ENCODE data around the gene NDEL1.

NDEL1 gene

DNA sequence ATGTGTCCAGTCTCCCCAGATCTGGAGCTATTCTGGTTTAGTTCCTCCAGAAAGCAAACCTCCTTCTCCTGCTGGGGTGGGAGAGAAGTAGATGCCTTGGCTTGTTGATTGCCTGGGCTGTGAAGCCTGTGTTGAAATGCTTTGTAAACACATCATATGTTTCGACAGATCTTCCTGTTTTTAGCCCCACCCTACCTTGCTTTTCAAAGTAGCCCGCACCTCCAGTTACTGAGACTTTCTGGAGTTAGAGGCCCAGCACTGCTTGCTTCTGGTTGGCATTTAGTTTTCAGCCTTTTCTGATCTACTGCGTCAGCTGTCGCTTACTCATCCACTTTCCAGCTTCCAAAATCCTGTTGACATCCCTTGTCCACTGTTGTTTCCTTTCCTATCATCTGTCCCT, 17.9 kb upstream of the NDEL1 start:
- no peaks in the 10 kb centered on the region for H3K36me3 ChIP-seq (ENCODE audit: insufficient read depth, insufficient read length, low read length)
- TF ChIP-seq ZNF274 (IDR thresholded peaks at IDR 0.05; ENCODE audit: low read depth, low read length) (no peak), SUZ12 (IDR thresholded peaks at IDR 0.05; ENCODE audit: extremely low read depth, insufficient read depth, insufficient read length) (no peak), YY1 (IDR thresholded peaks at IDR 0.05; ENCODE audit: insufficient read depth, insufficient read length) (no peak)
- DNase-seq (ENCODE audit: low read depth, low spot score): no peak
- H3K4me3 ChIP-seq (ENCODE audit: insufficient read length, low read depth): no peak overlapping the region
- H3K9me3 ChIP-seq (ENCODE audit: insufficient read depth, low read length): no peaks in the 10 kb centered on the region
- H3K9ac ChIP-seq (ENCODE audit: insufficient read length, low read depth): no peak overlapping the region
- H3K4me1 ChIP-seq (ENCODE audit: insufficient read depth, insufficient read length): no peaks in the 10 kb centered on the region
- no peaks in the 10 kb centered on the region for H3K27me3 ChIP-seq (ENCODE audit: insufficient read depth, insufficient read length)

DNA sequence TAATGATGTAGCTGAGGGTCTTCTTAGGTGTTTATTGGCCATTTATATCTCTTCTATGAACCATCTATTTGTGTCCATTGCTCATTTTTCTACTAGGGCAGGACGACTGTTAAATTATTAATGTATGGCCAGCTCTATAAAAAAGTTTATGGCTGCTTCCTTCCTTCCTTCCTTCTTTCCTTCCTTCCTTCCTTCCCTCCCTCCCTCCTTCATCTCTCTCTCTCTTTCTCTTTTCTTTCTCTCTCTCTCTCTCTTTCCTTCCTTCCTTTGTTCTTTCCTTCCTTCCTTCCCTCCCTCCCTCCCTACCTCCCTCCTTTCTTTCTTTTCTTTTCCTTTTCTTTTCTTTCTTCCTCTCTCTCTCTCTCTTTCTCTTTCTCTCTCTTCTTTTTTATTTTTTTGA, 17.2 kb upstream of the NDEL1 start:
- TF ChIP-seq YY1 (IDR thresholded peaks at IDR 0.05; ENCODE audit: insufficient read depth, insufficient read length) (no peak), SUZ12 (IDR thresholded peaks at IDR 0.05; ENCODE audit: extremely low read depth, insufficient read depth, insufficient read length) (no peak), ZNF274 (IDR thresholded peaks at IDR 0.05; ENCODE audit: low read depth, low read length) (no peak)
- H3K4me3 ChIP-seq (ENCODE audit: insufficient read length, low read depth): no peak overlapping the region
- no peaks in the 10 kb centered on the region for H3K4me1 ChIP-seq (ENCODE audit: insufficient read depth, insufficient read length)
- no peaks in the 10 kb centered on the region for H3K27me3 ChIP-seq (ENCODE audit: insufficient read depth, insufficient read length)
- H3K9ac ChIP-seq (ENCODE audit: insufficient read length, low read depth): no peak overlapping the region
- H3K9me3 ChIP-seq (ENCODE audit: insufficient read depth, low read length): no peaks in the 10 kb centered on the region
- no peak for DNase-seq (ENCODE audit: low read depth, low spot score)
- H3K36me3 ChIP-seq (ENCODE audit: insufficient read depth, insufficient read length, low read length): no peaks in the 10 kb centered on the region

DNA sequence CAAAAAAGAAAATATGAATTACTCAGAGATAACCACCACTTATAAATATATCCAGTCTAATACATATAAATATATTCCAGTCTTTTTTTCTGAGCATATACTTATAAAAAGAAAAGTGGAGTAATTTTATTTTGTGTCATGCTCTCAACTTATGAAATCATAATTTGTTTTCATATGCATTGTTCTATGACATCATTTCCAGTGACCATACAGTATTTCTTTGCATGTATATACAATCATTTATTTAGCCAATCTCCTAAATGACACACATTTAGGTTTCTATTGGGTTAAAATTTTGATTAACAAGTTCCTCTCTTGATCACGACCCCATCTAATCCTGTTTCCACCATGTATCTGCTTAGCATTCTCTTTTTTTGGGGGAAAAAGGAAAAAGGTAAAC, 16.4 kb upstream of the NDEL1 start:
- DNase-seq (ENCODE audit: low read depth, low spot score): no peak
- no peaks in the 10 kb centered on the region for H3K9me3 ChIP-seq (ENCODE audit: insufficient read depth, low read length)
- TF ChIP-seq ZNF274 (IDR thresholded peaks at IDR 0.05; ENCODE audit: low read depth, low read length) (no peak), SUZ12 (IDR thresholded peaks at IDR 0.05; ENCODE audit: extremely low read depth, insufficient read depth, insufficient read length) (no peak), YY1 (IDR thresholded peaks at IDR 0.05; ENCODE audit: insufficient read depth, insufficient read length) (no peak)
- H3K9ac ChIP-seq (ENCODE audit: insufficient read length, low read depth): no peak overlapping the region
- no peaks in the 10 kb centered on the region for H3K36me3 ChIP-seq (ENCODE audit: insufficient read depth, insufficient read length, low read length)
- no peak overlapping the region for H3K4me3 ChIP-seq (ENCODE audit: insufficient read length, low read depth)
- no peaks in the 10 kb centered on the region for H3K27me3 ChIP-seq (ENCODE audit: insufficient read depth, insufficient read length)
- no peaks in the 10 kb centered on the region for H3K4me1 ChIP-seq (ENCODE audit: insufficient read depth, insufficient read length)

DNA sequence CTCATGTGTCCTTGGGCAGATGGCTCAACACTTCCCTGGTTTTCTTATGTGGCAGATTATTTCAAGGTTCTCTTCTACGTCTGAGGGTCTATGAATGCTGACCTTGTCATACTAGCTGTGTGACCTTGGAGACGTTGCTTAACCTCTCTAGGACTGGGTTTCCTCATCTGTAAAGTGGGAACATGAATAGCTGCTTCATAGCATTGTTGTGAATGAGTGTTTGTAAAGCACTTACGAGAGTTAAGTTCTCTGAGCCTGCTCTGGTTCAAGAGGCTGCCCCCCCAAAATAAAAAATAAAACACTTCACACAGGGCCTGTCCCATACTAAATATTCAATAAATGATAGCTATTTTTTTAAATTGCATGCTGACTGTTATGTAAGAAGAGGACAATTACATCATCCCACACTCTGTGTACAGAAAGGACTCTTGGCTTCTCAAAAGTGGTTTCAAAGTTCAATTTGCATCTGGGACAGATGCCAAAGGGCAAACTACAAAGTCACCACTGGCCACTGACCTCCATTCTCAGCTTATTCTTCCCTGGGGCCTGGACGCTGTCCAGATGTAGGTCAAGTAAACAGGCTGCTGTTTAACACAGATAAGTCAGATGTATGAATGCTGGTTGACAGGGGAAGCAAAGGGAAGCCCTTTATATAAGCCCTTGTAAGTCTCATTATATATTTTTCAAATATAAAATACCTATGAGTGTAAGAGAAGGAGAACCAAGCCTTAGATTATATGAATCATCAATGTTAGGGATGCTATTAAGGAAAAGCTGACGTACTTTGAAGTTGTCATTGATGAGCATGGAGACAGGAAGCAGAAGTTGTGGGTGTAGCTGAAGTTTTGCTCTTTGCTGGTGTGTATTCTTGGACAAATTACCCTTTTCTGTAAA, 15.4 kb upstream of the NDEL1 start:
- TF ChIP-seq YY1 (IDR thresholded peaks at IDR 0.05; ENCODE audit: insufficient read depth, insufficient read length) (no peak), SUZ12 (IDR thresholded peaks at IDR 0.05; ENCODE audit: extremely low read depth, insufficient read depth, insufficient read length) (no peak), ZNF274 (IDR thresholded peaks at IDR 0.05; ENCODE audit: low read depth, low read length) (no peak)
- no peak overlapping the region for H3K4me3 ChIP-seq (ENCODE audit: insufficient read length, low read depth)
- H3K27me3 ChIP-seq (ENCODE audit: insufficient read depth, insufficient read length): no peaks in the 10 kb centered on the region
- no peaks in the 10 kb centered on the region for H3K4me1 ChIP-seq (ENCODE audit: insufficient read depth, insufficient read length)
- H3K9ac ChIP-seq (ENCODE audit: insufficient read length, low read depth): no peak overlapping the region
- no peak for DNase-seq (ENCODE audit: low read depth, low spot score)
- H3K36me3 ChIP-seq (ENCODE audit: insufficient read depth, insufficient read length, low read length): no peaks in the 10 kb centered on the region
- no peaks in the 10 kb centered on the region for H3K9me3 ChIP-seq (ENCODE audit: insufficient read depth, low read length)

DNA sequence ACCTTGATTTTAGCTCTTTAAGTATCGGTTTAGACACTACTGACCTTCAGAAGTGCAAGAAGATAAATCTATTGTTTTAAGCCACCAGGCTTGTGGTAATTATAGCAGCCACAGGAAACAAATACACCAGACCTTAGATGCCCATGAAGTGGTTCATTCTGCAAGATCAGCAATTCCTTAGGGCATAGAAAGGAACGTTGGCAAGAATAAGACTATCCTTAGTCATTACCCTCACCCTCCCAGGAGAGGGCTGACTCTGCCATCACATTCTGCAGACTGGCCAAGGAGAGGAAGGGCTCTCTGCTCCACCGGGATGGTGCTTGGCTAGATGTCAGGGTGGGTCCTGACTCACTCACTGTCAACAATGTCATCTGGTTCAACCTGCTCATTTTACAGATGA, 14.1 kb upstream of the NDEL1 start:
- H3K4me1 ChIP-seq (ENCODE audit: insufficient read depth, insufficient read length): no peaks in the 10 kb centered on the region
- no peak for DNase-seq (ENCODE audit: low read depth, low spot score)
- TF ChIP-seq YY1 (IDR thresholded peaks at IDR 0.05; ENCODE audit: insufficient read depth, insufficient read length) (no peak), ZNF274 (IDR thresholded peaks at IDR 0.05; ENCODE audit: low read depth, low read length) (no peak), SUZ12 (IDR thresholded peaks at IDR 0.05; ENCODE audit: extremely low read depth, insufficient read depth, insufficient read length) (no peak)

DNA sequence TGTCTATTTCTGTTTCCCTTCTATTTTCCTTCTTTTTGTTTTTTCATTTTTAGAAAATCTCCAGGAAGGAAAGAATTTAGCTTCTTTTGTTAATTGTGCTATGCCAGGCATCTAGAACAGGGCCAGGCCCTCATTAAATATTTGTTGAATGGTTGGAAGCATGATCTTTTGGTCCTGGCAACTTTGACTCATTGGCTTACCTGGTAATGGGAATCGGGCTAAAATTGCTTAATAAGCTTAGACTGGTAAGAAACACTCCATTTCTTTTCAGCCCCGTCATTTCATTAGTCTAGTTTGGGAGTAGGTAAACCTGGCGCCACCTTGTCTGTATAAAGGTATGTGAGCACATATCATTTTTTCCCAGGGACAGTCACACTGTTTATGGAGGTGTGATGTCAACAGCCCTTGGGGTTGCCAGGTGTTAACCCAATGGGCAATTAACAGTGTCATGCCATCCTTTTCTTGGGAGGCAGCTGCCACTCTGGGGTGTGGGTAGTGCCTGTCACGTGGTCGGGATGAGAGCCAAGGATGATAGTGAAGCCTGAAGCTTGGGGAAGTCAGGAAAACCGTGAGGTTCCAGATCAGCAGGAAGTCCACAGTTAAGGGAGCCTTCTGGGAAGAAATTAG, 9.5 kb upstream of the NDEL1 start:
- no peak overlapping the region for H3K4me3 ChIP-seq (ENCODE audit: insufficient read length, low read depth)
- H3K4me1 ChIP-seq (ENCODE audit: insufficient read depth, insufficient read length): no peaks in the 10 kb centered on the region
- H3K36me3 ChIP-seq (ENCODE audit: insufficient read depth, insufficient read length, low read length): no peaks in the 10 kb centered on the region
- TF ChIP-seq ZNF274 (IDR thresholded peaks at IDR 0.05; ENCODE audit: low read depth, low read length) (no peak), SUZ12 (IDR thresholded peaks at IDR 0.05; ENCODE audit: extremely low read depth, insufficient read depth, insufficient read length) (no peak), YY1 (IDR thresholded peaks at IDR 0.05; ENCODE audit: insufficient read depth, insufficient read length) (no peak)
- no peaks in the 10 kb centered on the region for H3K27me3 ChIP-seq (ENCODE audit: insufficient read depth, insufficient read length)
- H3K9me3 ChIP-seq (ENCODE audit: insufficient read depth, low read length): no peaks in the 10 kb centered on the region
- no peak overlapping the region for H3K9ac ChIP-seq (ENCODE audit: insufficient read length, low read depth)
- DNase-seq (ENCODE audit: low read depth, low spot score): no peak

More for the DNA sequence above, 14.1 kb upstream of the NDEL1 start:
- H3K4me3 ChIP-seq (ENCODE audit: insufficient read length, low read depth): no peak overlapping the region
- H3K36me3 ChIP-seq (ENCODE audit: insufficient read depth, insufficient read length, low read length): no peaks in the 10 kb centered on the region
- no peaks in the 10 kb centered on the region for H3K9me3 ChIP-seq (ENCODE audit: insufficient read depth, low read length)
- H3K27me3 ChIP-seq (ENCODE audit: insufficient read depth, insufficient read length): no peaks in the 10 kb centered on the region
- no peak overlapping the region for H3K9ac ChIP-seq (ENCODE audit: insufficient read length, low read depth)

DNA sequence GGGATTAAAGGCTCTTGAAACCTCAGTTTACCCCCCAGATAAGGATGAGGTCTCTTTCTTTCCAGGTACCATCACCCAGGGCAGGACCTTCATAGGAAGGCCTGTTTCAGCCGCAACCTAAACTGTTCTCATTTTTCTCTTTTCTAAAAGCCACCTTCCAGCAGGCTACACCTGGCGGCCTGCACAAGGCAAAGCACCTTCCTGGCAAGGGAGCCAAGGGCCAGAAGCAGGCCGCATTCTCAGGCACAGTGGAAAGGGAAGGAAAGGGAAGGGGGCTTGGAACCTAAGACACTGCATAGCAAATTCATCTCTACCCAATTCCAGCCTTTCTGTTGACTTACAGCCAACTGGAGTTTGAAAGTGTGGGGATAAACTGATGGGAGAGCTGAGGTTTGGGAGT, 8.9 kb upstream of the NDEL1 start:
- Histone ChIP-seq H3K9me3 (ENCODE audit: insufficient read depth, low read length) (no peaks in the 10 kb centered on the region), H3K9ac (ENCODE audit: insufficient read length, low read depth) (no peak overlapping the region), H3K4me1 (ENCODE audit: insufficient read depth, insufficient read length) (no peaks in the 10 kb centered on the region), H3K4me3 (ENCODE audit: insufficient read length, low read depth) (no peak overlapping the region), H3K36me3 (ENCODE audit: insufficient read depth, insufficient read length, low read length) (no peaks in the 10 kb centered on the region), H3K27me3 (ENCODE audit: insufficient read depth, insufficient read length) (no peaks in the 10 kb centered on the region)
- TF ChIP-seq YY1 (IDR thresholded peaks at IDR 0.05; ENCODE audit: insufficient read depth, insufficient read length): no peak
- no peak for DNase-seq (ENCODE audit: low read depth, low spot score)

Data from NT2/D1 (cell line).